Stimulated activated CD8-positive, alpha-beta memory T cell treated with anti-CD3 and anti-CD28 coated beads, Interleukin-7, amount 100 ng/mL, for 1 hour (primary cell): ENCODE results near the gene MBIP.

Experiments used
- DNase-seq, 2 donors: peaks; one replicate each; pipeline ENCODE4 v3.0.0-alpha.2; 2020; ENCODE audit warnings: low read depth in 2 of 2

The MBIP gene

DNA sequence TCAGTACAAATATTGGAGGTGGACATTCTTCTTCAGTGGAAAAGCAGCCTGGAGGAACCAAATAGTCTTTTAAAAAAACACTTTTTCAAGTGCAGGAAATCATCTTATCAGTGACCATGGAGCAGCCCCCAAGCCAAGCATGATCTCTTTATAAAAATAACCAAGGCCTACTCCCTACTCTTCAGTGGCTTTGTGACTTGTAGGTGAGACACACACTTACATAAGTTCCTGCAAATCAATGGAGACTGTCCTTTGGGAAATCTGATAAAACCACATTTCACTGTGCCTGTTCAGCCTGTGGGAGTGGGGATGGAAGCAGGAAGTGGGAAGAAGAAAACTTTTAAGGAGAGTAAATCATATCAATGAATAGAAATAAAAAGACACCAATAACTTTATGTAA lies 56.3 kb downstream of the MBIP start:
- no peak for DNase-seq

DNA sequence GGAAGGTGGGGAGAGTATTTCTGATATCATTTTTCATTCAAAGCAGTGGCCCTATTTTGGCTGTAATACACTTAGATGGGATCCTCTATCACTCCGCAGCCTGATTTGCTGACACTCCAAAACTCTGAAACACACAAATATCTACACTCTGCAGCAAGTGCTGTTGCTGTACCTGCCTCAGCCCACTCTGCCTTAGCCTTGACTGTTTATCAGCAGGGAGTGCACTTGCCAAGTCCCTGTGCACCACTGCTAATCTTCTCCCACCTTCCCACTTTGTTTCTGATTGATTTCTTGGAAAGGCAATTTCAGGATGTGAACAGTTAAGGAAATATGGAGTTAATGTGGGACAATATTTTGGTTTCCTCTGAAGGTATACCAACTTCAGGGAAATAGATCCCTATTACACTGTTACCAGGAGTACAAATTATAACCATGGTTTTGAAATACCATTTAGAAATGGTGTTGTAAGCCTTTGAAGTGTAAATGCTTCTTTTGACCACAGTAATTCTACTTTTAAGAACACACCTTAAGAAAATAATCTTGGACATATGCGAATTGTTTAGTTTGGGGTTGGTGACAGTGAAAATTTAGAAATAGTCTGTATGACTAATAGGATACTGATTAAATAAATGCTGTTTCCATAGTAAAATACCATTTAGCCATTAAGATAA lies 59.3 kb downstream of the MBIP start:
- no peak for DNase-seq

DNA sequence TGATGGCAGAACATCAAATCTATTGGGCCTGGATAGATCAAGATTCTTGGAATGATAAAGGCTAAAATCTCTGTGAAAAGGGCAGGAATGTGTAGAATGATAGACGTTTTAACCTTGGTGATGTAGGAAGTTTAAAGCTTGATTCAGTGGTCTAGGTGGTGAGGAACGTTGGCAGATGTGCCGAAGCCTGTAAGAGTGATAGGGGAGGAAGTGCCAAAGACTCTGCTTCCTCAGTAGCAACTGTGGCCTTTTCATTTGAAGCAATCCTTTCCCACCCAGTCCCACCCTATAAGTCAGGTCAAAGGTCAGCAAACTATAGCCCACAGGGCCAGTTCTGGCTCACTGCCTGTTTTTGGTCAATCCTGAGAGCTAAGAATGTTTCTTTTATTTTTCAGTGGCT lies 62.2 kb downstream of the MBIP start:
- DNase-seq, result no peak

DNA sequence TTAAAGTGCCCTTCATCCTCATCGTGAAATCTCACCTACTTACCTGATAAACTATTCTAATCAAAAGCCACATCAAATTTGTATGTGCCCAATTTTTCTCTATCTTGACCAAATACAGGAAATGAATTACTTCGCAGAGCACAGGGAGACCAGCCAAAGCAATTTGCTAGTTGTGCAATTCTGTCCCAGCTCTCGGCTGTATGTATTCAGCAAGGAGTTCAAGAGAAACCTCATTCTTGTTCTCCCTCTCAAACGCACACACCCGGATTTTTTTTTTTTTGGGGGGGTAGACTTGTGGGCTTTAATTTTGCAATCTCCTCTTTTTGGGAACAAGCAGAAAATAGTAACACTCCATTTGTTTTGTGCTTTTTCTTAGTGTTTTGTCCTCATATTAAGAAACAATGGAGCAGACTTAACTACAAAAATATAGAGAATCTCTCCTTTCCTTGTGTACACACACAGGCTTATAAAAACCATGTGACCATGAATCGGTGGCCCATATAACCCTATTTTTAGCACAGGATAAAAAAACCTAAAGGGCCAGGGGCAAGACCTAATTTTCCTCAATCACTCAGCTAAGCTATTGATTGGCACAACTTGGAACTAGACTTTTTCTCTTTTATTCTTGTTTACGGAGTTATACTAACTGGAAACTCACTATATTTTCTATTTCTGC lies 64.2 kb downstream of the MBIP start:
- no peak for DNase-seq

DNA sequence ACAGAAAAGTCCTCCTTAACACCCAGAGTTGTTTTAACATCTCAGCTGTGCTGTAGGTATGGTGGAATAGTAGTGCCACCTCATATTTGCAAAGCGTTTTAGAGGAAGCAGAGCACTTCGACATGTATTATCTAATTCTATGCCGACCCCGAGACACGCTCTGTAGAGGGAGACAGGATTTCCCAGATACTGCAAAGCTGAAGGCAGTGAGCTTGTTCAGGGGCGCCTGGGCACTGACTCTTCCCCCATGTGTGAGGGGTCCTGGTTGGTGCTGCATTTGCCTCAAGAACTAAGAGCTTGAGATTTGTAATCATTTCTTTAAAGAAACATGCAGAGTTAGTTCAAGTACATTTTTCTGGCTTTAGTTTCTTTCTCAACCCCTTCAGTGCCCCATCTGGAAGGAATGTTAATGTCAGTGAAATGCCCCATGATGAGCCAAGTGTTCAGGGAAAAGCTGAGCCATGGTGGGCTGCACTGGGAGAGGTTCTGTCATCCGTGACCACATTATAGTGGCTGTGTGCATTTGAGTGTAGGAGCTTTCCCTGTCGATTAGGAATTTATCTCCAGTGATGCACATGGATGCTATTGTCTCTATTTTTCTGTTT lies 66.3 kb downstream of the MBIP start:
- no peak for DNase-seq
